Smooth muscle cell (in vitro differentiated cells): ENCODE data around the gene CECR2. TPM values are rescaled to one million over a fixed set of nuclear protein-coding genes. Genes with fewer than 3 reads are reported as not detected.

Source experiments
- DNase-seq: peaks from one replicate; lab custom pipeline; 2025; ENCODE audit not compliant: unreplicated experiment; lab: John Stamatoyannopoulos, UW
- H2AFZ ChIP-seq: fragments of 200-600 bp; sonication (generic); 2 replicates; pipeline ENCODE4 v1.6.0; 2016; ENCODE audit warnings: antibody characterized with exemption, low read depth, mild to moderate bottlenecking
- H3F3A ChIP-seq: fragments of 200-600 bp; sonication (generic); 2 replicates; pipeline ENCODE4 v1.6.0; 2017; ENCODE audit warnings: antibody characterized with exemption, low read depth
- H3K27ac ChIP-seq: fragments of 200-600 bp; sonication (generic); 2 replicates; pipeline ENCODE4 v1.5.1; 2016; ENCODE audit warnings: low read depth, mild to moderate bottlenecking
- H3K27me3 ChIP-seq: fragments of 200-600 bp; sonication (generic); 2 replicates; pipeline ENCODE4 v1.6.1; 2016; ENCODE audit warnings: low read depth, mild to moderate bottlenecking
- H3K36me3 ChIP-seq: fragments of 200-600 bp; sonication (generic); 2 replicates; pipeline ENCODE4 v1.5.1; 2016; ENCODE audit warnings: low read depth
- H3K4me1 ChIP-seq: fragments of 200-600 bp; sonication (generic); 2 replicates; pipeline ENCODE4 v1.5.1; 2016; ENCODE audit warnings: low read depth
- H3K4me2 ChIP-seq: fragments of 200-600 bp; sonication (generic); 2 replicates; pipeline ENCODE4 v1.6.0; 2016; ENCODE audit warnings: mild to moderate bottlenecking
- H3K4me3 ChIP-seq: fragments of 200-600 bp; sonication (generic); 2 replicates; pipeline ENCODE4 v1.5.1; 2016; ENCODE audit warnings: mild to moderate bottlenecking
- H3K79me2 ChIP-seq: fragments of 200-600 bp; sonication (generic); 2 replicates; pipeline ENCODE4 v1.6.0; 2016; ENCODE audit warnings: low read depth, mild to moderate bottlenecking
- H3K9ac ChIP-seq: fragments of 200-600 bp; sonication (generic); 2 replicates; pipeline ENCODE4 v1.6.0; 2016; ENCODE audit warnings: low read depth
- H3K9me3 ChIP-seq: fragments of 200-600 bp; sonication (generic); replicated peaks from 2 replicates; pipeline ENCODE4 v1.5.1; 2016; ENCODE audit warnings: low read depth
- H4K20me1 ChIP-seq: fragments of 200-600 bp; sonication (generic); 2 replicates; pipeline ENCODE4 v1.6.0; 2016; ENCODE audit warnings: low read depth
- CTCF ChIP-seq: fragments of 200-600 bp; sonication (generic); IDR thresholded peaks from 2 replicates; pipeline ENCODE4 v1.5.1; 2017; ENCODE audit warnings: borderline replicate concordance, mild to moderate bottlenecking, antibody characterized with exemption; ENCODE audit not compliant: insufficient read depth, poor library complexity, severe bottlenecking
- WGBS: methylation state at CpG from one replicate; pipeline ENCODE4 v1.1.7; 2016; ENCODE audit warnings: low lambda C conversion rate; 5-methylcytosine and 5-hydroxymethylcytosine counted together
- polyA plus RNA-seq: library from polyadenylated mRNA; unstranded; fragments of >200 nt; fragmentation: Nextera tagmentation; extraction: Ambion mirVana; gene quantifications from 2 replicates; pipeline ENCODE4 v1.2.1, GENCODE V29; 2016
- total RNA-seq: library from RNA; depleted of rRNA; stranded (reverse); fragments of >200 nt; gene quantifications from 2 replicates; pipeline ENCODE4 v1.2.3, GENCODE V29; 2014

Gene CECR2
- total and polyA plus RNA-seq, 2 experiments from 2014 or later: 1.4 to 2.8 TPM

- Histone ChIP-seq H3K9ac (no peak overlapping the region), H4K20me1 (no peaks in the 10 kb centered on the region), H3K4me3 (no peak overlapping the region), H3F3A (no peaks in the 10 kb centered on the region), H2AFZ (no peak overlapping the region), H3K27ac (no peak overlapping the region), H3K27me3 (no peaks in the 10 kb centered on the region), H3K4me1 (no peaks in the 10 kb centered on the region), H3K4me2 (no peak overlapping the region), H3K79me2 (no peaks in the 10 kb centered on the region), H3K36me3 (peaks cover 4% of the 10 kb centered on the region), H3K9me3 (no peaks in the 10 kb centered on the region)
- no peak for TF ChIP-seq CTCF
- DNase-seq: no peak
- 97% methylated on average over 3 of the region's 3 CpGs for WGBS
Observed at GRCh38 chr22:17508110-17508509, 138.8 kb downstream of the CECR2 start.

- H3K9me3 ChIP-seq: no peaks in the 10 kb centered on the region
- no peak overlapping the region for H3K27ac ChIP-seq
Observed at GRCh38 chr22:17512960-17513359, 143.7 kb downstream of the CECR2 start.

GRCh38 chr22:17513612-17514011 is 144.4 kb downstream of the CECR2 start:
- Histone ChIP-seq H3K79me2 (no peaks in the 10 kb centered on the region), H3K36me3 (no peaks in the 10 kb centered on the region), H3K4me3 (no peak overlapping the region), H3K27me3 (no peaks in the 10 kb centered on the region), H3K9me3 (no peaks in the 10 kb centered on the region), H3K4me1 (no peaks in the 10 kb centered on the region), H3K27ac (no peak overlapping the region), H3K9ac (no peak overlapping the region), H3F3A (no peaks in the 10 kb centered on the region), H3K4me2 (no peak overlapping the region), H2AFZ (no peak overlapping the region), H4K20me1 (no peaks in the 10 kb centered on the region)
- WGBS: 95% methylated on average over 2 of the region's 2 CpGs
- no peak for TF ChIP-seq CTCF
- no peak for DNase-seq

More at GRCh38 chr22:17512960-17513359, 143.7 kb downstream of the CECR2 start:
- WGBS: 93% methylated on average over 4 of the region's 4 CpGs
- no peak for TF ChIP-seq CTCF
- H3K4me3 ChIP-seq: no peak overlapping the region
- no peak overlapping the region for H2AFZ ChIP-seq
- H3K27me3 ChIP-seq: no peaks in the 10 kb centered on the region
- H3F3A ChIP-seq: no peaks in the 10 kb centered on the region
- no peaks in the 10 kb centered on the region for H3K4me1 ChIP-seq
- H3K4me2 ChIP-seq: no peak overlapping the region
- DNase-seq: no peak
- H3K79me2 ChIP-seq: no peaks in the 10 kb centered on the region
- no peaks in the 10 kb centered on the region for H4K20me1 ChIP-seq
- no peak overlapping the region for H3K9ac ChIP-seq
- H3K36me3 ChIP-seq: peaks cover 2% of the 10 kb centered on the region

GRCh38 chr22:17514084-17514483 is 144.8 kb downstream of the CECR2 start:
- Histone ChIP-seq H2AFZ (no peak overlapping the region), H3K9me3 (no peaks in the 10 kb centered on the region), H3K36me3 (no peaks in the 10 kb centered on the region), H3K4me2 (no peak overlapping the region), H3K9ac (no peak overlapping the region), H3K27me3 (no peaks in the 10 kb centered on the region), H4K20me1 (no peaks in the 10 kb centered on the region), H3K4me3 (no peak overlapping the region), H3K4me1 (no peaks in the 10 kb centered on the region), H3K27ac (no peak overlapping the region), H3F3A (no peaks in the 10 kb centered on the region), H3K79me2 (no peaks in the 10 kb centered on the region)
- 93% methylated on average over 7 of the region's 7 CpGs for WGBS
- TF ChIP-seq CTCF: no peak
- no peak for DNase-seq
